Mesenchymal stem cell (in vitro differentiated cells and primary cell): ENCODE measurements around the gene SLU7.

Source experiments
- DNase-seq: peaks from one replicate; pipeline ENCODE4 v3.0.0-alpha.2; 2013
- H2AFZ ChIP-seq: one replicate; pipeline ENCODE4 v1.6.1; 2013; ENCODE audit warnings: low read depth, mild to moderate bottlenecking, control low read depth, inconsistent platforms, low read length, moderate library complexity
- H2AK5ac ChIP-seq: 2 replicates; pipeline ENCODE4 v1.6.1; 2013; ENCODE audit warnings: low read length, moderate library complexity, mild to moderate bottlenecking, inconsistent platforms; ENCODE audit not compliant: severe bottlenecking
- H2BK120ac ChIP-seq: one replicate; pipeline ENCODE4 v1.6.1; 2013; ENCODE audit warnings: low read depth, mild to moderate bottlenecking, inconsistent platforms, low read length, moderate library complexity
- H2BK12ac ChIP-seq, 2 experiments: one replicate each; pipeline ENCODE4 v1.6.1; 2013; ENCODE audit warnings: inconsistent platforms in 2 of 2, low read length in 2 of 2, mild to moderate bottlenecking in 2 of 2, moderate library complexity in 2 of 2, control low read depth in 1 of 2
- H2BK15ac ChIP-seq: one replicate; pipeline ENCODE4 v1.6.1; 2013; ENCODE audit warnings: mild to moderate bottlenecking, low read depth, inconsistent platforms; ENCODE audit not compliant: poor library complexity, severe bottlenecking
- H2BK5ac ChIP-seq: 2 replicates; pipeline ENCODE4 v1.6.1; 2013; ENCODE audit warnings: low read depth, mild to moderate bottlenecking, low read length, control low read depth, inconsistent platforms; ENCODE audit not compliant: poor library complexity, severe bottlenecking
- H3K14ac ChIP-seq, 2 experiments: one replicate each; pipeline ENCODE4 v1.6.1; 2013; ENCODE audit warnings: inconsistent platforms in 2 of 2, low read length in 2 of 2, control low read depth in 1 of 2, mild to moderate bottlenecking in 1 of 2, moderate library complexity in 1 of 2
- H3K18ac ChIP-seq, 2 experiments: one replicate each; pipeline ENCODE4 v1.6.1; 2013; ENCODE audit warnings: inconsistent platforms in 2 of 2, low read length in 2 of 2, control low read depth in 1 of 2, low read depth in 1 of 2, mild to moderate bottlenecking in 1 of 2
- H3K23ac ChIP-seq, 2 experiments: one replicate each; pipeline ENCODE4 v1.6.1; 2013; ENCODE audit warnings: inconsistent platforms in 2 of 2, low read length in 2 of 2, mild to moderate bottlenecking in 2 of 2, moderate library complexity in 2 of 2, control low read depth in 1 of 2
- H3K27ac ChIP-seq: 2 replicates; pipeline ENCODE4 v1.5.1; 2013; ENCODE audit warnings: mild to moderate bottlenecking, moderate library complexity, low read length, control low read depth, inconsistent platforms; ENCODE audit not compliant: poor library complexity, severe bottlenecking
- H3K27me3 ChIP-seq, 2 experiments: 2 replicates each; pipeline versions ENCODE4 v1.6.1 to v1.7.0; 2013; ENCODE audit warnings: low read length in 2 of 2, mild to moderate bottlenecking in 2 of 2, moderate library complexity in 2 of 2, control low read depth in 1 of 2, inconsistent platforms in 1 of 2; ENCODE audit not compliant: control insufficient read depth in 1 of 2, insufficient read depth in 1 of 2
- H3K36me3 ChIP-seq, 2 experiments: 2 replicates each; pipeline versions ENCODE4 v1.6.1 to v1.7.0; 2013; ENCODE audit warnings: low read length in 2 of 2, control low read depth in 1 of 2, inconsistent platforms in 1 of 2, low read depth in 1 of 2, mild to moderate bottlenecking in 1 of 2; ENCODE audit not compliant: insufficient read depth in 2 of 2, control insufficient read depth in 1 of 2
- H3K4ac ChIP-seq, 2 experiments: one replicate each; pipeline ENCODE4 v1.6.1; 2013; ENCODE audit warnings: inconsistent platforms in 2 of 2, low read length in 2 of 2, mild to moderate bottlenecking in 2 of 2, moderate library complexity in 2 of 2, control low read depth in 1 of 2, low read depth in 1 of 2
- H3K4me1 ChIP-seq: 2 replicates; pipeline ENCODE4 v1.6.1; 2013; ENCODE audit warnings: low read depth, low read length, control low read depth; ENCODE audit not compliant: control insufficient read depth, insufficient read depth
- H3K4me2 ChIP-seq: 2 replicates; pipeline ENCODE4 v1.6.1; 2013; ENCODE audit warnings: low read length, mild to moderate bottlenecking, inconsistent platforms; ENCODE audit not compliant: poor library complexity, severe bottlenecking
- H3K4me3 ChIP-seq, 2 experiments: 2 replicates each; pipeline versions ENCODE4 v1.5.1 to v1.7.0; 2013; ENCODE audit warnings: low read length in 2 of 2, mild to moderate bottlenecking in 2 of 2, control low read depth in 1 of 2, low read depth in 1 of 2; ENCODE audit not compliant: insufficient read depth in 1 of 2
- H3K79me1 ChIP-seq: replicated peaks from 2 replicates; pipeline ENCODE4 v1.6.1; 2013; ENCODE audit warnings: mild to moderate bottlenecking, control low read depth, low read length, inconsistent platforms; ENCODE audit not compliant: poor library complexity, severe bottlenecking
- H3K9ac ChIP-seq: 2 replicates; pipeline ENCODE4 v1.7.0; 2013; ENCODE audit warnings: mild to moderate bottlenecking, low read length, moderate library complexity
- H3K9me3 ChIP-seq: 2 replicates; pipeline ENCODE4 v1.7.0; 2013; ENCODE audit warnings: mild to moderate bottlenecking, low read length; ENCODE audit not compliant: control insufficient read depth
- H4K8ac ChIP-seq: one replicate; pipeline ENCODE4 v1.6.1; 2013; ENCODE audit warnings: inconsistent platforms, mild to moderate bottlenecking, low read length, moderate library complexity
- H4K91ac ChIP-seq: one replicate; pipeline ENCODE4 v1.6.1; 2013; ENCODE audit warnings: mild to moderate bottlenecking, low read length, inconsistent platforms
- WGBS: methylation state at CpG from one replicate; pipeline ENCODE4 v1.1.7; 2013; ENCODE audit warnings: mixed read lengths; 5-methylcytosine and 5-hydroxymethylcytosine counted together

SLU7 gene

DNA sequence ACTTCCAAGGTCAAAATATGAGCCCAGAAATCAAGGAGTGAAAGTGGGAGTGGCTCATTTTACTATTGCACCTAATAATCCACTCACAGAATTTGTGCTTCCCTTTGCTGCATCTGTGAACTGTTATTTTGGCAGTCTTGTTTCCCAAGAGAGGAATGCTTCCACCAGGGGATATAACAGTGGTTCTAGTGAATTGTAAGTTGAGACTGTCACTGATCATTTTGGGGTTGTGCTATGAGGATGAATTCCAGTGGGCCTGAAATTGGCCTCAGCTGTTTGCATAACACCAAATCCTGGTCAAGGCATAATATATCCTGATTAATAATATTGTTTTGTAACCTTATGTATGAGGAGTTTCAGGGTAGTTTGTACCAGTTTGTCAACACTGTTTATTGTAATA lies 33.4 kb downstream of the SLU7 start:
- H3K4me2 ChIP-seq = no peak overlapping the region
- H2AFZ ChIP-seq = no peak overlapping the region
- H3K27ac ChIP-seq = no peak overlapping the region
- H3K9me3 ChIP-seq = peaks cover 16% of the 10 kb centered on the region
- no peak overlapping the region for H2BK5ac ChIP-seq
- no peak overlapping the region for H4K8ac ChIP-seq
- H2BK15ac ChIP-seq = no peak overlapping the region
- H3K36me3 ChIP-seq = no peaks in the 10 kb centered on the region
- H2BK12ac ChIP-seq = no peak overlapping the region
- H3K18ac ChIP-seq = no peak overlapping the region
- H3K4me1 ChIP-seq = no peaks in the 10 kb centered on the region
- no peaks in the 10 kb centered on the region for H3K79me1 ChIP-seq
- no peak for DNase-seq
- no peak overlapping the region for H3K4me3 ChIP-seq
- no peak overlapping the region for H2BK120ac ChIP-seq
- H2AK5ac ChIP-seq = no peak overlapping the region
- no peak overlapping the region for H3K4ac ChIP-seq
- no peak overlapping the region for H3K23ac ChIP-seq
- H3K14ac ChIP-seq = no peak overlapping the region
- H3K9ac ChIP-seq = no peak overlapping the region
- no peak overlapping the region for H4K91ac ChIP-seq
- peaks cover 0 to 8% of the 10 kb centered on the region in 2 experiments for H3K27me3 ChIP-seq

DNA sequence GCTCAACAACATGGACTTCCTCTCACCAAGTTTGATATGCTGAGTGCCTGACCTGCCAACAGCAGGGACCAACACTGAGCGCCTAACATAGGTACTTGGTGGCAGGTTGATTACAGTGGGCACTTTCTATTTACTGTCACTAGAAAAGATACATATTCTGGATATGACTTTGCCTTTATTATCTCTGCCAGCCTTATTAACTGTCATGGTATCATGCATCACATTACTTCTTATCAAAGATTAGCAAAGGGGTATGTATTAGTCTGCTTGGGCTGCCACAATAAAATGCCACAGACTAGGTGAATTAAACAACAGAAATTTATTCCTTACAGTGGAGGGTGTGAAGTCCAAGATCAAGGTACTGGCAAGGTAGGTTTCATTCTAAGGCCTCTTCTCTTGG lies 34.2 kb downstream of the SLU7 start:
- Histone ChIP-seq H2BK15ac (no peak overlapping the region), H2AFZ (no peak overlapping the region), H2BK120ac (no peak overlapping the region), H3K9ac (no peak overlapping the region), H3K27me3 (peaks cover 0 to 9% of the 10 kb centered on the region in 2 experiments), H3K23ac (no peak overlapping the region), H3K18ac (no peak overlapping the region), H3K27ac (no peak overlapping the region), H4K8ac (no peak overlapping the region), H3K4me3 (no peak overlapping the region), H3K4ac (no peak overlapping the region), H2AK5ac (no peak overlapping the region), H2BK5ac (no peak overlapping the region), H3K14ac (no peak overlapping the region), H3K4me2 (no peak overlapping the region), H4K91ac (no peak overlapping the region), H3K4me1 (no peaks in the 10 kb centered on the region), H2BK12ac (no peak overlapping the region), H3K9me3 (peaks cover 16% of the 10 kb centered on the region), H3K36me3 (no peaks in the 10 kb centered on the region), H3K79me1 (no peaks in the 10 kb centered on the region)
- DNase-seq = no peak
- 100% methylated on average over 1 of the region's 1 CpG for WGBS

DNA sequence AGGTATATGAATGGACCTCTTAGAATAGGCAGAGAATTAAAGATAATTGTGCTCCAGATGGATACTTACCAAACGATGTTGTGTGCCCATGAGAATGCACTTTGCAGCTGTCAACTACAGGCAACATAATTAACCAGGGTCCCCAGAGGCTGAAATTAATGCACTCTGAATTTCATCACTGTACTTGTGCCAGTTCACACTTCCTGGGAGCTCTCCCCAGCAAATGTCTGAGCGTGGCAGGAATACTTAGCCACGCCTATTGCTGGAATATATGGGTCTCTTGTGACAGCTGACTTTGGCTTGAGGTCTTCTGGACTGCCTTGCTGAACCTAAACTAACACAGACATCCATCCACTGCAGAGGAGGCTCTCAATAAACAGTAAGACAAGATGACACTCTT lies 36.5 kb downstream of the SLU7 start:
- H3K9me3 ChIP-seq = peaks cover 8% of the 10 kb centered on the region
- DNase-seq = no peak
- H2BK12ac ChIP-seq = no peak overlapping the region
- no peak overlapping the region for H2BK15ac ChIP-seq
- no peak overlapping the region for H2AK5ac ChIP-seq
- no peak overlapping the region for H4K8ac ChIP-seq
- no peak overlapping the region for H3K27ac ChIP-seq
- H3K4me3 ChIP-seq = no peak overlapping the region
- no peak overlapping the region for H3K18ac ChIP-seq
- H3K23ac ChIP-seq = no peak overlapping the region
- H3K4me2 ChIP-seq = no peak overlapping the region
- H3K9ac ChIP-seq = no peak overlapping the region
- no peak overlapping the region for H4K91ac ChIP-seq
- H3K36me3 ChIP-seq = no peaks in the 10 kb centered on the region
- no peak overlapping the region for H2BK5ac ChIP-seq
- peaks cover 0 to 12% of the 10 kb centered on the region in 2 experiments for H3K27me3 ChIP-seq
- no peak overlapping the region for H3K4ac ChIP-seq
- H3K79me1 ChIP-seq = no peaks in the 10 kb centered on the region
- 62% methylated on average over 3 of the region's 3 CpGs for WGBS
- H2AFZ ChIP-seq = no peak overlapping the region
- no peaks in the 10 kb centered on the region for H3K4me1 ChIP-seq
- H2BK120ac ChIP-seq = no peak overlapping the region
- H3K14ac ChIP-seq = no peak overlapping the region

DNA sequence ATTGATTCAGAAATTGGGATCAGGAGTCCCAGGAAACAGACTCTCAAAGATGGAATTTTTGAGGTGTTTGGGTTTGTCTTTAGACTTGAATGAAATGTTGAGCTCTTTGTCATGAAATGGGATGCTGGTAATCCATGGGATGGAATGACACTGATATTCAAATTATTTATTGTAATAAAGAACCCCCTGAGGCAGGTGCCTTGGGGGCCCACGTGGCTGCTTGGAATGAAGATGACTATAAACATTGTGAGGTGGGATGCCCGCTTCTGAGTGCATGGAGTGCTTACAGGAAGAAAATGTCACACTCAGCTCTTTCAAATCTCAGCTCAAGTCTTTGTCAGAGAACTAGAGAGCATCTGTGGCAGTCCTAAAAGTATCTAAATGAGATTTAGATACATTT lies 38.8 kb downstream of the SLU7 start:
- Histone ChIP-seq H3K4me2 (no peak overlapping the region), H3K27me3 (peaks cover 7 to 12% of the 10 kb centered on the region in 2 experiments), H3K79me1 (no peaks in the 10 kb centered on the region), H3K9me3 (no peaks in the 10 kb centered on the region), H2BK120ac (no peak overlapping the region), H4K8ac (no peak overlapping the region), H2BK5ac (no peak overlapping the region), H2AFZ (no peak overlapping the region), H3K4me1 (no peaks in the 10 kb centered on the region), H2BK15ac (no peak overlapping the region), H3K27ac (no peak overlapping the region), H2BK12ac (no peak overlapping the region), H4K91ac (no peak overlapping the region), H3K23ac (no peak overlapping the region), H3K9ac (no peak overlapping the region), H3K4ac (no peak overlapping the region), H3K14ac (no peak overlapping the region), H2AK5ac (no peak overlapping the region), H3K36me3 (no peaks in the 10 kb centered on the region), H3K18ac (no peak overlapping the region), H3K4me3 (no peak overlapping the region)
- WGBS = 50% methylated on average over 1 of the region's 2 CpGs
- DNase-seq = no peak
